Measurements from ENCODE around the gene GPALPP1. TPM values are rescaled to one million over a fixed set of nuclear protein-coding genes. Genes with fewer than 3 reads are reported as not detected.
"Not testable (repeated sequence)": the region's sequence is repeated elsewhere in the genome, so short reads cannot be mapped to it uniquely, and the experiment has no call there.

Gene GPALPP1
- total RNA-seq = 10 to 100 TPM; 14.4 to 21.4 (median 17.6) TPM

DNA sequence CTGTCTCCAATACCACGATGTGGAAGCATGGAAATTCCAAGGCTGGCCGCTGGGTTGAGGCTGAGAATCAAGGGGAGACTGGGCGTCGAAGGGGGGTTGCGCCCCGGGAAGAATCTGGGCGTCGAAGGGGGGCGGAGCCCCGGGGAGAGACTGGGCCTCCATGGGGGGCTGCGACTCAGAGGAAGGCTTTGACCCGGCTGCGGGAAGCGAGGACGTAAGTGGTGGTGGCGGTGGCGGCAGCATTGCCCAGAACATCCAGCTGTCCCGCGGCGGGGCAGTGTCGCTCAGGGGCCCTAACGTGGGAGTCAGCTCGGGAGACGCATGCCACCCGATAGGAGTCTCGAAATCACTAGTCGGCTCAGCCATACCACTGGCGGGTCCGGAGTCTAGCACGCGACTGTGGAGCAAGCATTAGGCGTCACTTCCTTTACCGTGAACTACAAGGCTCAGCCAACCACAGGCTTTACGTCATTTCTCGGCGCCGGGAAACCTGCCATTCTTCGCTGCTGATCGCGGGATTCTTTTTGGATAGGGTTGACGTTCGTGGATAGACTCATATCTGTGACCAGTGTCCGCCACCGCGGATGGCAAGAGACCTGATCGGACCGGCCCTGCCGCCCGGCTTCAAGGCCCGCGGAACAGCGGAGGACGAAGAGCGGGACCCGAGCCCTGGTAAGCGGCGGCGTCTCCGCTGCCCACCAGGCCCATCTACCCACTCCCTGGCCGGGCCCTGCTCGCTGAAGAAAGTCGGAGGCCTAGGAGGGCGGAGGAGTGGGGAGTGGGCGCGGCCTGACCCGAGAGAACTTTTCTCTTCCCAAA is at the start of gene GPALPP1, which contains the start of gene NUFIP1:
Gene GPALPP1, plus strand, starts transcription at position 468 of the 819 bp plus-strand sequence. Its CDS starts 117 bp downstream, at position 585.
Gene NUFIP1, minus strand, starts transcription at position 401 of the 819 bp plus-strand sequence. Its CDS starts 35 bp downstream, at position 366.
- TF ChIP-seq, protein P1, sequence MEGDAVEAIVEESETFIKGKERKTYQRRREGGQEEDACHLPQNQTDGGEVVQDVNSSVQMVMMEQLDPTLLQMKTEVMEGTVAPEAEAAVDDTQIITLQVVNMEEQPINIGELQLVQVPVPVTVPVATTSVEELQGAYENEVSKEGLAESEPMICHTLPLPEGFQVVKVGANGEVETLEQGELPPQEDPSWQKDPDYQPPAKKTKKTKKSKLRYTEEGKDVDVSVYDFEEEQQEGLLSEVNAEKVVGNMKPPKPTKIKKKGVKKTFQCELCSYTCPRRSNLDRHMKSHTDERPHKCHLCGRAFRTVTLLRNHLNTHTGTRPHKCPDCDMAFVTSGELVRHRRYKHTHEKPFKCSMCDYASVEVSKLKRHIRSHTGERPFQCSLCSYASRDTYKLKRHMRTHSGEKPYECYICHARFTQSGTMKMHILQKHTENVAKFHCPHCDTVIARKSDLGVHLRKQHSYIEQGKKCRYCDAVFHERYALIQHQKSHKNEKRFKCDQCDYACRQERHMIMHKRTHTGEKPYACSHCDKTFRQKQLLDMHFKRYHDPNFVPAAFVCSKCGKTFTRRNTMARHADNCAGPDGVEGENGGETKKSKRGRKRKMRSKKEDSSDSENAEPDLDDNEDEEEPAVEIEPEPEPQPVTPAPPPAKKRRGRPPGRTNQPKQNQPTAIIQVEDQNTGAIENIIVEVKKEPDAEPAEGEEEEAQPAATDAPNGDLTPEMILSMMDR (IDR thresholded peaks at IDR 0.05) = no peak
- ATAC-seq (ENCODE audit: low FRiP score) (peak; percentile 98), DNase-seq (ENCODE audit: low spot score) (peak; percentile 95)

DNA sequence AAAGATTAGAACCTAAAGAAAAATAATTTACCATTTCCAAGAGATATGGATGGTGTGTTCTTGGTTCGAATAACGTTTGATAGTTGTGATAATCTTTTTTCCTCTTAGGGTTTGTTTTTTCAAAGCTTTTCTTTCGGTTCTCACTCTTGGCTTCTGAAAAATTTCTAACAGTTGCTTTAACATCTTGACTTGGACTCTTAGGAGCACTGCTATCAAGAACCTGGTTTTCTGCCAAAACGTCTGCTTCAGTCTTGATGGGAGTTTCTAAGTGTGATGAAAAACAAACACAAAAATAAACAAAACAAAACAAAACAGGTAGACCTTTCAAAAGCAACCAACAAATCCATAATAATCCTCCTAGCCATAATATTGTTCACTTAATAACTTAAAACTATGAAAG is 45.9 kb upstream of the GPALPP1 start:
- not testable (repeated sequence) for ATAC-seq (ENCODE audit: low FRiP score); DNase-seq (ENCODE audit: low spot score)

GRCh38 chr13:44951184-44951583 is 38.2 kb upstream of the GPALPP1 start:
- TF ChIP-seq, protein P1 (IDR thresholded peaks at IDR 0.05) = no peak
- peak; percentile 73 for ATAC-seq (ENCODE audit: low FRiP score)
- DNase-seq (ENCODE audit: low spot score) = no peak

DNA sequence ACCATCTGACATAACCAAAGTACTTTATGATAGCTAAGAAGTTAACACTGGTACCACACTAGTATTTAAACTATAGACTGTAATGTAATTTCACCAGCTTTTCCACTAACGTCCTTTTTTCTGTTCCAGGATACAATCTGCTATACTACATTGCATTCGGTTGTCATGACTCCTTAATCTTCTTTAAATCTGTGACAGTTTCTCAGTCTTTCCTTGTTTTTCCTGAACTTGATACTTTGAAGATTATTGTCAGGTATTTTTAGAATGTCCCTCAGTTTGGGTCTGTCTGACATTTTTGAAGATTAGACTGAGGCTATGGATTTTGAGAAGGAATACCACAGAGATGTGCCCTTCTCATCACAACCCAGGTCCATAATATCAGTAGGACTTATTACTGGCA is 36.7 kb upstream of the GPALPP1 start:
- no peak for DNase-seq (ENCODE audit: low spot score)
- TF ChIP-seq, protein P1 (IDR thresholded peaks at IDR 0.05) = no peak
- ATAC-seq (ENCODE audit: low FRiP score) = no peak

- TF ChIP-seq, protein P1 (IDR thresholded peaks at IDR 0.05) = no peak
- DNase-seq (ENCODE audit: low spot score) = no peak
- ATAC-seq (ENCODE audit: low FRiP score) = no peak
These were observed 35.1 kb upstream of the GPALPP1 start for GRCh38 chr13:44954224-44954623.

DNA sequence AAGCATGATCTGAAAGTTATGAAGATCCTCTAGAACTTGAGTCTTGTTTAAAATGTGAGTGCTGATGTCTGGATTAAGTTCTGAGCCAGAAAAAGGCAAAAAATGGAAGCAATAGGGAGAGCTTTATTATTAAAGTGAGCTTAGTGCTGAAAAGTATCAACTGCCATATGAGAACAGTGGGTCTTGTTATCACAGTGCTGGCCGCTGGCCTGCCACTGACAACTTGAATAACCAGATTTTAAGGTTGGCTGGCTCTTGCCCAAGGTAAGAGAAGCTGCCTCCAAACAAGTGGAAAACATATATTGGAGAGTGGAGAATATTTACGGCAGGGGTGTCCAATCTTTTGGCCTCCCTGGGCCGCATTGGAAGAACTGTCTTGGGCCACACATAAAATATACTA is 33.9 kb upstream of the GPALPP1 start:
- ATAC-seq (ENCODE audit: low FRiP score) = no peak
- TF ChIP-seq, protein P1 (IDR thresholded peaks at IDR 0.05) = no peak
- no peak for DNase-seq (ENCODE audit: low spot score)

GRCh38 chr13:44961997-44962396 is 27.3 kb upstream of the GPALPP1 start:
- ATAC-seq (ENCODE audit: low FRiP score) = no peak
- TF ChIP-seq, protein P1 (IDR thresholded peaks at IDR 0.05) = no peak

More at GRCh38 chr13:44961997-44962396, 27.3 kb upstream of the GPALPP1 start:
- no peak for DNase-seq (ENCODE audit: low spot score)

Data from omental fat pad (tissue), 4 donors.